ENCODE measurements around the gene ARSB.

ARSB gene

GRCh38 chr5:78808380-78808779 lies 176.7 kb downstream of the ARSB start:
- Histone ChIP-seq H4K91ac (ENCODE audit: low read depth, low read length) (no peak overlapping the region), H4K12ac (ENCODE audit: low read depth, low read length) (no peak overlapping the region), H3K4me2 (ENCODE audit: low read length) (no peak overlapping the region), H3K79me2 (ENCODE audit: control insufficient read depth, insufficient read depth, low read length, poor library complexity) (no peaks in the 10 kb centered on the region), H3K4ac (ENCODE audit: low read depth, low read length) (no peak overlapping the region), H3K79me1 (ENCODE audit: low read length) (no peaks in the 10 kb centered on the region), H2BK12ac (ENCODE audit: low read length) (no peak overlapping the region), H3K9me3 (ENCODE audit: insufficient read depth, low read depth, low read length) (no peaks in the 10 kb centered on the region), H2BK5ac (ENCODE audit: low read depth, low read length, poor library complexity) (no peak overlapping the region), H3K27me3 (ENCODE audit: insufficient read depth, low read length) (no peaks in the 10 kb centered on the region), H2BK120ac (ENCODE audit: insufficient read depth, low read length, poor library complexity) (no peak overlapping the region), H3K23ac (ENCODE audit: low read length) (no peak overlapping the region), H3K4me1 (ENCODE audit: control insufficient read depth in 1 of 2, insufficient read depth in 2 of 2, low read length in 2 of 2) (no peaks in the 10 kb centered on the region), H3K9ac (ENCODE audit: low read length) (no peak overlapping the region), H3K27ac (ENCODE audit: low read depth, low read length) (no peak overlapping the region), H3K18ac (ENCODE audit: low read length) (no peak overlapping the region), H2AFZ (ENCODE audit: insufficient read depth, low read length, poor library complexity) (no peak overlapping the region), H2AK5ac (ENCODE audit: low read length) (no peak overlapping the region), H4K8ac (ENCODE audit: low read depth, low read length) (no peak overlapping the region), H3K4me3 (ENCODE audit: low read depth, low read length) (no peak overlapping the region), H3K36me3 (ENCODE audit: control insufficient read depth in 1 of 2, insufficient read depth in 2 of 2, low read length in 2 of 2) (no peaks in the 10 kb centered on the region), H3K14ac (ENCODE audit: low read length) (no peak overlapping the region)
- no CpG with 5 or more reads among the region's 6 CpGs for WGBS (ENCODE audit: extremely low coverage, insufficient coverage, insufficient read length)
- no peak for DNase-seq

- Histone ChIP-seq H3K27me3 (ENCODE audit: insufficient read depth, low read length) (no peaks in the 10 kb centered on the region), H3K14ac (ENCODE audit: low read length) (no peak overlapping the region), H2BK5ac (ENCODE audit: low read depth, low read length, poor library complexity) (no peak overlapping the region), H3K79me1 (ENCODE audit: low read length) (no peaks in the 10 kb centered on the region), H3K4me2 (ENCODE audit: low read length) (no peak overlapping the region), H3K79me2 (ENCODE audit: control insufficient read depth, insufficient read depth, low read length, poor library complexity) (no peaks in the 10 kb centered on the region), H3K36me3 (ENCODE audit: control insufficient read depth in 1 of 2, insufficient read depth in 2 of 2, low read length in 2 of 2) (no peaks in the 10 kb centered on the region), H2BK120ac (ENCODE audit: insufficient read depth, low read length, poor library complexity) (no peak overlapping the region), H3K18ac (ENCODE audit: low read length) (no peak overlapping the region), H3K4ac (ENCODE audit: low read depth, low read length) (no peak overlapping the region), H3K4me1 (ENCODE audit: control insufficient read depth in 1 of 2, insufficient read depth in 2 of 2, low read length in 2 of 2) (no peaks in the 10 kb centered on the region), H4K12ac (ENCODE audit: low read depth, low read length) (no peak overlapping the region), H2AFZ (ENCODE audit: insufficient read depth, low read length, poor library complexity) (no peak overlapping the region), H3K9me3 (ENCODE audit: insufficient read depth, low read depth, low read length) (no peaks in the 10 kb centered on the region), H2BK12ac (ENCODE audit: low read length) (no peak overlapping the region), H3K23ac (ENCODE audit: low read length) (no peak overlapping the region), H3K4me3 (ENCODE audit: low read depth, low read length) (no peak overlapping the region), H3K27ac (ENCODE audit: low read depth, low read length) (no peak overlapping the region), H3K9ac (ENCODE audit: low read length) (no peak overlapping the region), H4K8ac (ENCODE audit: low read depth, low read length) (no peak overlapping the region), H2AK5ac (ENCODE audit: low read length) (no peak overlapping the region), H4K91ac (ENCODE audit: low read depth, low read length) (no peak overlapping the region)
- peak; percentile 60 to 74 for DNase-seq
- no CpG with 5 or more reads among the region's 8 CpGs for WGBS (ENCODE audit: extremely low coverage, insufficient coverage, insufficient read length)
Measured at GRCh38 chr5:78806544-78806943, 178.6 kb downstream of the ARSB start.

DNA sequence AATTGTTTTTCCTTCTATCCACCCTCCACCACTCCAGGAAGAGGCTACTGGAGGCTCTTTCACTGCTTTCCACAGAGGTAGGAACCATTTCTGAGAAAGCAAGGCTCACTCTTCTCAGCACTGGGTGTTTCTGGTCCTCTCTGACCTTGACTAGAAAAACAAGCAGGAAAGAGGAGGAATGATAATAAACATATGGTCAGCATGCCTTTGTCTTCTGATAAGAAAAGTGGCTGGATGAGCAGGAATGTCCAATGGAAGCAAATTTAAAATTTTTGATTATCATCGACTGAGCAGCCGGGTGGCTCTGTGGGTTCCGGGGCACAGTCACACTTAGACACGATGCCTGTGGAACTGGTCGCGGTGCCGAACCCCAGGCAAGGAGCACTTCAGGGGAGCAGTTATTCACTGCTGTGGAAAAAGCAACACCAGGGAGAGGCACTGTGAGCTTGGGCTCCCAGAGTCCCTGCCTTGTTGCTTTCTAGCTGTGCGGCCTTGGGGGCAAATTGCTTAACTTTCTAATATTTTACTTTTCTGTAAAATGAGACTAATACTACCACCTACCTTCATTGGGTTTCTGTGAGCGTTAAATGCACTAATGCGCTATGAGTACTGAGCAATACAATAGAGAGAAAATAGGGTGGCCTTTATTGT lies 179.5 kb downstream of the ARSB start:
- no peak overlapping the region for H2BK120ac ChIP-seq (ENCODE audit: insufficient read depth, low read length, poor library complexity)
- no peaks in the 10 kb centered on the region for H3K27me3 ChIP-seq (ENCODE audit: insufficient read depth, low read length)
- H3K4me3 ChIP-seq (ENCODE audit: low read depth, low read length): no peak overlapping the region
- H4K8ac ChIP-seq (ENCODE audit: low read depth, low read length): no peak overlapping the region
- no peak overlapping the region for H4K12ac ChIP-seq (ENCODE audit: low read depth, low read length)
- H3K14ac ChIP-seq (ENCODE audit: low read length): no peak overlapping the region
- H3K9me3 ChIP-seq (ENCODE audit: insufficient read depth, low read depth, low read length): no peaks in the 10 kb centered on the region
- H3K23ac ChIP-seq (ENCODE audit: low read length): no peak overlapping the region
- no peaks in the 10 kb centered on the region for H3K79me1 ChIP-seq (ENCODE audit: low read length)
- H2BK5ac ChIP-seq (ENCODE audit: low read depth, low read length, poor library complexity): no peak overlapping the region
- H4K91ac ChIP-seq (ENCODE audit: low read depth, low read length): no peak overlapping the region
- no peak overlapping the region for H3K18ac ChIP-seq (ENCODE audit: low read length)
- no peak overlapping the region for H3K9ac ChIP-seq (ENCODE audit: low read length)
- no peaks in the 10 kb centered on the region for H3K4me1 ChIP-seq (ENCODE audit: control insufficient read depth in 1 of 2, insufficient read depth in 2 of 2, low read length in 2 of 2)
- no peak overlapping the region for H2AK5ac ChIP-seq (ENCODE audit: low read length)
- H2AFZ ChIP-seq (ENCODE audit: insufficient read depth, low read length, poor library complexity): no peak overlapping the region
- no peak overlapping the region for H3K4ac ChIP-seq (ENCODE audit: low read depth, low read length)
- no peak overlapping the region for H3K4me2 ChIP-seq (ENCODE audit: low read length)
- no peaks in the 10 kb centered on the region for H3K79me2 ChIP-seq (ENCODE audit: control insufficient read depth, insufficient read depth, low read length, poor library complexity)
- DNase-seq: peak in 1 of 2 donors; percentile 22
- H2BK12ac ChIP-seq (ENCODE audit: low read length): no peak overlapping the region
- H3K36me3 ChIP-seq (ENCODE audit: control insufficient read depth in 1 of 2, insufficient read depth in 2 of 2, low read length in 2 of 2): no peaks in the 10 kb centered on the region
- no CpG with 5 or more reads among the region's 10 CpGs for WGBS (ENCODE audit: extremely low coverage, insufficient coverage, insufficient read length)
- H3K27ac ChIP-seq (ENCODE audit: low read depth, low read length): no peak overlapping the region

DNA sequence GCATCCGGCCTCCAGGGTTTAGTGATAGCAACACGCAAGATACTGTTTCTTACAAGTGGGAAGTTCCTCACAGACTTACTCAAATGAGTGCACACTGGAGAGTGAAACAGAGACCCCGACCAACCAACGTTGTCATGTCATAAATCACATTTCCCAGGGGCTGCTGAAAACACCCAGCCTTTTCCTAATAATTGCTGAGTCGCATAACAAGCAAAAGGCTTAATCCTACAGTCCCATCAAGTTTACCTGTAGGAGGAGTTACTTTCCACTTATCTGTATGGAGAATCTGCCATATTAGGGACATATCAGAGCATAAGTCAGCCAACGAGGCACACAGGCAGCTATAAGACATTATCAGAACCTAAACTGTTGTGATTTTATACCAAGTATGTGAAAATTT lies 180.1 kb downstream of the ARSB start:
- no peaks in the 10 kb centered on the region for H3K27me3 ChIP-seq (ENCODE audit: insufficient read depth, low read length)
- no peak overlapping the region for H4K8ac ChIP-seq (ENCODE audit: low read depth, low read length)
- no peak overlapping the region for H3K4me2 ChIP-seq (ENCODE audit: low read length)
- H3K79me1 ChIP-seq (ENCODE audit: low read length): no peaks in the 10 kb centered on the region
- no peak overlapping the region for H3K23ac ChIP-seq (ENCODE audit: low read length)
- no peak for DNase-seq
- H3K27ac ChIP-seq (ENCODE audit: low read depth, low read length): no peak overlapping the region
- H3K4ac ChIP-seq (ENCODE audit: low read depth, low read length): no peak overlapping the region
- no peaks in the 10 kb centered on the region for H3K4me1 ChIP-seq (ENCODE audit: control insufficient read depth in 1 of 2, insufficient read depth in 2 of 2, low read length in 2 of 2)
- H3K79me2 ChIP-seq (ENCODE audit: control insufficient read depth, insufficient read depth, low read length, poor library complexity): no peaks in the 10 kb centered on the region
- no peak overlapping the region for H4K91ac ChIP-seq (ENCODE audit: low read depth, low read length)
- H2BK12ac ChIP-seq (ENCODE audit: low read length): no peak overlapping the region
- no peak overlapping the region for H2AK5ac ChIP-seq (ENCODE audit: low read length)
- no peak overlapping the region for H3K4me3 ChIP-seq (ENCODE audit: low read depth, low read length)
- no peak overlapping the region for H3K9ac ChIP-seq (ENCODE audit: low read length)
- no peak overlapping the region for H3K18ac ChIP-seq (ENCODE audit: low read length)
- no peak overlapping the region for H2BK5ac ChIP-seq (ENCODE audit: low read depth, low read length, poor library complexity)
- H3K9me3 ChIP-seq (ENCODE audit: insufficient read depth, low read depth, low read length): no peaks in the 10 kb centered on the region
- no peak overlapping the region for H3K14ac ChIP-seq (ENCODE audit: low read length)
- no peak overlapping the region for H2AFZ ChIP-seq (ENCODE audit: insufficient read depth, low read length, poor library complexity)
- WGBS (ENCODE audit: extremely low coverage, insufficient coverage, insufficient read length): no CpG with 5 or more reads among the region's 6 CpGs
- H3K36me3 ChIP-seq (ENCODE audit: control insufficient read depth in 1 of 2, insufficient read depth in 2 of 2, low read length in 2 of 2): no peaks in the 10 kb centered on the region
- H2BK120ac ChIP-seq (ENCODE audit: insufficient read depth, low read length, poor library complexity): no peak overlapping the region
- no peak overlapping the region for H4K12ac ChIP-seq (ENCODE audit: low read depth, low read length)

Data from trophoblast cell (in vitro differentiated cells and primary cell).